GM18498 (cell line): ENCODE data around the gene UBL4B.
"Not testable (repeated sequence)": the region's sequence is repeated elsewhere in the genome, so short reads cannot be mapped to it uniquely, and the experiment has no call there.

Source experiments
- ATAC-seq: cut with Tn5 transposase; IDR thresholded peaks from one replicate; pipeline ENCODE4 v1.9.1; 2021; ENCODE audit warnings: mild to moderate bottlenecking, moderate library complexity; ENCODE audit not compliant: unreplicated experiment

UBL4B gene

GRCh38 chr1:110112143-110112542, at the start of gene UBL4B:
Gene UBL4B (plus strand): TSS chr1:110112443. CDS start chr1:110112535, 92 bp downstream.
- no peak for ATAC-seq

DNA sequence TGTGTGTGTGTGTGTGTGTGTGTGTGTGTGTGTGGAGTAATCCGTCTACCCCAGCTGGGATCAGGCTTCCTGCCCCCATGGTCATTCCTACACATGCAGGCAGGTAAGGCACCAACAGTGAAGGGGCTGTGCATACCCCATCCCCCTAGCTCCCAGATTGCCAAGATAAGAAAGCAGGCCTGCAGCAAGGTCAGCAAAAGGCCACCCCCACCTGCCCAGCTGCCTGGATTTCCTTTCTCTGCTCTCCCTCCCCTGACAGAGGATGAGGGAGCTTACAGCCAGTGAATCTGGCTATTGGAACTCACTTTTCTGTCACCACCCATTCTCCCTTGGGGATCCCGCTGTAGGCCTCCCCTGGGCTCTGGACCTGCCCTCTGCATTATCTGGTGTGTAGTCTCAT, 49.6 kb upstream of the UBL4B start:
- no peak for ATAC-seq

- no peak for ATAC-seq
These were observed 48.5 kb upstream of the UBL4B start for GRCh38 chr1:110063781-110064180.

DNA sequence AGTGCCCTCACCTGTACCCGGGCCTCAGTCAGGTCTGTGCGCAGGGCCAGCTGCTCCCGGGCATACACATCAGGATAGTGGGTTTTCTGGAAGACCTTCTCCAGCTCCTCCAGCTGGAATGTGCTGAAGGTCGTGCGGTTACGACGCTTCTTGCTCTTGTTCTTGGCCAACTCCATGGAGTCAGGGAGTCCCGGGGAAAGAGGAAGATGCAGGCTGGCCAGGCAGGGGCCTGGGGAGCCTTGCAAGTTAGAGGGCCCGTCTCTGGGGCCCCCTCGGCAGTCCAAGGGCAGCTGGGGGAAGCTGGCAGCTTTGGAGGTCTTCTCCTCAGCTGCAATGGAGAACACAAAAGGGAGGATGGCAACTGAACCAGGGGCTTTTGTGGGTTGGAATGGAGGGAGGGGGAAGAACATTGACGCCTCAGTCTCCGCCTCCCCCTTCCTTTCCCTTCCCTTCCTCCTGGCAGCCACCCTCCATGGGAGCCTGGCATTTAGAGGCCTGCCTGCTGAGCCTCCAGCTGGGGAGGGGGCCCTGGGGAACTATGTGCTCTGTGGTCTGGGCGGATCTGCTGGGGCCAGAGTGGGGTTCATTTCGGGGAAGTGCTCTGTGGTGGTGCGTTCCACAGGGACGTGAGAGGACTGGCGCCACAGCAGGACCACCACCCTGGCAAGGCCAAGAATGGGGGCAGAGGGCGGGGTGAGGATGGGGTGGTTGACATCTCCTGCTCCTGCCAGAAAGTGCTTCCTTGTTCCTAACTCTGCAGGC, 47.5 kb upstream of the UBL4B start:
- no peak for ATAC-seq

GRCh38 chr1:110065841-110066240, 46.4 kb upstream of the UBL4B start:
- ATAC-seq: no peak

DNA sequence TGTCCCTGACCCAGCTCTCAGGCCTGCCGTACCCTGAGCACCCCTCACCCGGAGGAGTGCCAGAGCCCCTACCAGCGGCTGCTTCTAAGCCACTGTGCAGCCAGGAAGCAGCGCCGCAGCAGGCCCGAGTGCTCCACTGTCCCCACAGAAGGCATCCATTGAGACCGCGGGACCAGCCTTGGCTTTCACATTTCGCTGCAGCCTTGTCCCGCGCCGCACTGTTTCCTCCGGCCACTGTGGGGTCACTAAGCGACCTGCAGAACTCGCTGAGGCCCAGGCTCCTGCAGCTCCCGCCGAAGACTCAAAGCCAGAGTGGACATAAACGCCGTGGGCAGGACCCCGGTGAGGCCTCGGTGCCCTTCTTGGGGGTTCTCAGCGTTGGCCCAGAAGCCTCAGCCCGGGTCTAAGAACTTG, 44.8 kb upstream of the UBL4B start:
- no peak for ATAC-seq

- ATAC-seq: no peak
These were observed 44.2 kb upstream of the UBL4B start for GRCh38 chr1:110067893-110068645.

- no peak for ATAC-seq
These were observed 43.4 kb upstream of the UBL4B start for GRCh38 chr1:110068646-110069403.

DNA sequence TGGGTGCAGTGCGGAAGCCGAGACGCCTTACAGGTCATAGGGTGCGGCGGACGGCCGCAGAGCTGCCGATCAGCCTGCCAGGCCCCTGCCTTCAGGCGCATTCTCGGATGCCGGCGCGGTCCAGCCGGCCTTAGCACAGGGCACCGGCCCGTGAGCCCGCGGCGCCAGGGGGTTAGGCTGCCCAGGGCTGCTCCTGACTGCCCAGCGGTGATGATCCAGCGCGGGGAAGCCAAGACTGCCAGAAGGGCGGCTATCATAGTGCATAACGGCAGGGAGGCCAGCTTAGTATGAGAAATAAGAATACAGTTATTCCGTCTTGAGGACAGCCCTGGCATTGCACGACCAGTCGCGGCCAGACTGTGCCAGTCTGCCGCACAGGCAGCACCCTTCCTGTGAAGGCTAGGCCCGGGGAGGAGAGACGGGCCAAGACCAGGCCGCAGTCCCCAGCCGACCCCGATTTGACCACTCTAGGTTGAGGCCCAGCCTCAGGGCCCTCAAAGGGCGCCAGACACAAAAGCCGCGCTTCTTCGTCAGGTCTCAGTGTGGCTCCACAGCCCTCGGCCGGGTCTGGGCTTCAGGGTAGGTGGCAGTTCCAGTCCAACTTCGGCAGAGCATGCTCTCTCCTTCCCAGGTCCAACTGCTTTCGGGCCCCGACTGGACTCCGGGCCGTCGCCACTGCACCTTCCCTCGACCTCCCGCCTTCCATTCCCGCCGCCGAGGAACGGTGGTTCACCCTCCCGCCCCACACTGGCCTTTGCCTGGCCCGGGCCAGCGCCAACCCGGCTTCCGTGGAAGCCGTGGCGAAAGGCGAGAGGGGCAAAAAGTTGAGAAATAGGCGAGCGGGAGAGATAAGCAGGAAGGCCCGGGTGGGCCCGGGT, 42.6 kb upstream of the UBL4B start:
- ATAC-seq: no peak

- no peak for ATAC-seq
These were observed 42.0 kb upstream of the UBL4B start for GRCh38 chr1:110070282-110070669.

DNA sequence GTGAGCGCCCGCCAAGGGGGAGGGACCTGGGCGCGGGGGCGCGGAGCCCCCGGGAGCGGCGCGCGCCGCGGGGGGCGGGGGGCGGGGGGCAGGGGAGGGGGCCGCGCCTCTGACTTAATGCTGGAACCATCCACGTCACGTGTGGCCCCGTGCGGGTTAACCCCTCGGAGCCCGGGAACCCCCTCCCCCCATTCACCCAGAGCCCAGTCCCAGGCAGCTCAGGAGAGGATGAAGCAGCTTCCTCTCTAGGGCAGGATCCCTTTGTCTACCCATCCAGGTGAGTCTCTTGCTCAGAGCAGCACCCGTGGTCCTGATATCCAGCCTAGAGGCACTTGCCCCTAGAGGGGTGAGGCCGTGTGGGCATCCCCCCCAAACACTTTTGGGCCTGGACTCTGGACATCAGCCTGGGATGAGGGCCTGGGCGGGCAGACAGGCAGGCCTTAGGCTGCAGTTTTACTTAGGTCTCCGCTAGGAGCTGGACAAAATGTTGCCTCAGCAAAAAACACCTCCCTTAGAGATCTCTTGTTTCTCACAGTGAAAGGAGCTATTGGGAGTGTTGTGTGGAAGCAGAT, 41.5 kb upstream of the UBL4B start, which contains the start of gene ALX3:
TSS of gene ALX3 (minus strand) at position 2 of the 572 bp plus-strand sequence. CDS start 60 bp downstream, outside the sequence.
- ATAC-seq: no peak

GRCh38 chr1:110074166-110074565, 38.1 kb upstream of the UBL4B start:
- no peak for ATAC-seq

- ATAC-seq: no peak
These were observed 35.3 kb upstream of the UBL4B start for GRCh38 chr1:110076789-110077500.

DNA sequence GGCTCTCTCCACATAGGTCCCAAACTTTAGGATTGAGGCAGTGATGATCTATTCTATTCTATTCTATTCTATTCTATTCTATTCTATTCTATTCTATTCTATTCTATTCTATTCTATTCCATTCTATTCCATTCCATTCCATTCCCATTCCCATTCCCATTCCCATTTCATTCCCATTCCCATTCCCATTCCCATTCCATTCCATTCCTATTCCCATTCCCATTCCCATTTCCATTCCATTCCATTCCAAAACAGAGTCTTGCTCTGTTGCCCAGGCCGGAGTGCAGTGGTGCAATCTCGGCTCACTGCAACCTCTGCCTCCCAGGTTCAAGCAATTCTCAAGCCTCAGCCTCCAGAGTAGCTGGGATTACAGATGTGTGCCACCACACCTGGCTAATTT, 32.2 kb upstream of the UBL4B start:
- not testable (repeated sequence) for ATAC-seq

- ATAC-seq: no peak
These were observed 31.2 kb upstream of the UBL4B start for GRCh38 chr1:110081061-110081460.

GRCh38 chr1:110082477-110082876, 29.8 kb upstream of the UBL4B start:
- ATAC-seq: no peak

DNA sequence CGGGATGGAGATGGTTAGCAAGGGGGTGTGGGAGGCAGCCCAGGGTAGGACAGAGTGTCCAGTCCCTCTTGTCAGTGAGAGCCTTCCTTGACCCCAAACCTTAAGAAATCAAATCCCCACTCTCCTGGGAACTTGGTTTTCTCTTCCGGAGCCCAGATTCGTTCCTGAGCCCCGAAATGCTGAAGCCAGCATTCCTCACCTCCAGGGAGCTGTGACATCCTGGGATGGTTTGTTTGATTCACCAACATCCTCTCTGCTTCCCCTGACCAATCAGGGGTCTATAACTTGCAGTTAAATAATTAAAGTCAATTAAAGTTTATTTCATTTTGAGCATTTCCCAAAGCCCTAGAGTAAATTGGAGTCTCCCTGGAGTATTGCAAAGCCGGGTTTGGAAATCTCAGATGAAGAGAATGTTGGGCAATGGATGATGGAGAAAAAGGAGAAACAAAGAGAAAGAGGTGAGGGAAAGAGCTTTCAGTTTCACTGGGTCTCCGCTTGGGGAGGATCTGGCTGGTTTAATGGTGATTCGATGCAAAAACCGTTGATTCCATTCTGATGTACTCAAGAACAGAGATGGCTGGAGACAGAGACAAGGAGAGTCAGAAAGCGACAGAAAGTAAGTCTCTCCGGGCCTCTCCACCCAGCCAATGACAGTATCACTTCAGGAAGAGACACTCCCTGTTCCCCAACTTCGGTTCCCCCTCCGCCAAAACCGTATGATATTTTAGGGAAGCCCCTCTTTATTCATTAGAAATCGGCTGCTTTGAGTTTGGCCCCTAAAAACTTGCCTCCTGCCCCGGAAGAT, 29.0 kb upstream of the UBL4B start:
- ATAC-seq: no peak

- no peak for ATAC-seq
These were observed 28.4 kb upstream of the UBL4B start for GRCh38 chr1:110083866-110084226.
